HG03025 (cell line): ENCODE data around the gene XPNPEP3.

Source experiments
- ATAC-seq: cut with Tn5 transposase; IDR thresholded peaks from one replicate; pipeline ENCODE4 v1.9.1; 2021; ENCODE audit warnings: mild to moderate bottlenecking, moderate library complexity; ENCODE audit not compliant: unreplicated experiment, low FRiP score

XPNPEP3 gene

GRCh38 chr22:40979198-40979597, 122.2 kb downstream of the XPNPEP3 start:
- no peak for ATAC-seq

- ATAC-seq, result no peak
These were observed 122.9 kb downstream of the XPNPEP3 start for GRCh38 chr22:40979871-40980270.
